ENCODE results near the gene SGSH. TPM values are rescaled to one million over a fixed set of nuclear protein-coding genes. Genes with fewer than 3 reads are reported as not detected.
A peak's percentile ranks its signal among the peaks of the same experiment; 100 is the strongest.

Gene SGSH
- total RNA-seq, 4 donors from 2014 or later, result 3.2 to 11.7 (median 6.1) TPM

- H3K36me3 ChIP-seq, result peaks cover 0 to 6% of the 10 kb centered on the region in 2 donors
- intact Hi-C loops (cut with DNase I; ENCODE audit: low total_unique reads), result no loop called here
- H3K4me3 ChIP-seq, result no peak overlapping the region
- DNase-seq (no peak), ATAC-seq (no peak)
- no peaks in the 10 kb centered on the region for H3K27me3 ChIP-seq
- H3K4me1 ChIP-seq, result peaks cover 12 to 20% of the 10 kb centered on the region in 2 donors
- TF ChIP-seq, protein P1, sequence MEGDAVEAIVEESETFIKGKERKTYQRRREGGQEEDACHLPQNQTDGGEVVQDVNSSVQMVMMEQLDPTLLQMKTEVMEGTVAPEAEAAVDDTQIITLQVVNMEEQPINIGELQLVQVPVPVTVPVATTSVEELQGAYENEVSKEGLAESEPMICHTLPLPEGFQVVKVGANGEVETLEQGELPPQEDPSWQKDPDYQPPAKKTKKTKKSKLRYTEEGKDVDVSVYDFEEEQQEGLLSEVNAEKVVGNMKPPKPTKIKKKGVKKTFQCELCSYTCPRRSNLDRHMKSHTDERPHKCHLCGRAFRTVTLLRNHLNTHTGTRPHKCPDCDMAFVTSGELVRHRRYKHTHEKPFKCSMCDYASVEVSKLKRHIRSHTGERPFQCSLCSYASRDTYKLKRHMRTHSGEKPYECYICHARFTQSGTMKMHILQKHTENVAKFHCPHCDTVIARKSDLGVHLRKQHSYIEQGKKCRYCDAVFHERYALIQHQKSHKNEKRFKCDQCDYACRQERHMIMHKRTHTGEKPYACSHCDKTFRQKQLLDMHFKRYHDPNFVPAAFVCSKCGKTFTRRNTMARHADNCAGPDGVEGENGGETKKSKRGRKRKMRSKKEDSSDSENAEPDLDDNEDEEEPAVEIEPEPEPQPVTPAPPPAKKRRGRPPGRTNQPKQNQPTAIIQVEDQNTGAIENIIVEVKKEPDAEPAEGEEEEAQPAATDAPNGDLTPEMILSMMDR (IDR thresholded peaks at IDR 0.05 in 4 of 5, conservative IDR thresholded peaks at IDR 0.05 in 1 of 5), result no peak
- no peak for TF ChIP-seq POLR2A (IDR thresholded peaks at IDR 0.05)
- no peak overlapping the region for H3K27ac ChIP-seq
- in situ Hi-C loops (cut with MboI; ENCODE audit: low sequenced_read_pairs in 4 of 4), result no loop called here
- H3K9me3 ChIP-seq, result no peaks in the 10 kb centered on the region
Observed at GRCh38 chr17:80225230-80225629, 5.1 kb upstream of the SGSH start.

DNA sequence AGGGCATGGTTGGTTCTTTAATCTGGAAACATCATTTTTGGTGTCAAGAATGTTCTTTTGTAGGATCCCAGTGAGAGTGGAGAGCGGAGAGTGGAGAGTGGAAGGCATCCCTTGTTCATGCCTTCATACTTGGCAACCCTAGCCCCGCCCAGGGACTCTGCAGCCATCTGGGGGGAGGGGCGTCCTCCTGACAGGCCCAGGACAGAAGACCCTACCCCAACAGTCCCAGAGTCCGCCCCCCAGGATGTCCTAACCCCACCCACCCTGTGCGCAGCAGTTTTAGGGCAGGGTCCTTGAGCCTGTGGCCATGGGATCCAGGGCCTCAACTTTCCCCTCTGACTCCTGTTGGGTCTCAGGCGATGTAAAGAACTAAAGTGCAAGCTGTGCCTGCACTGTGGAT, 4.5 kb upstream of the SGSH start:
- H3K36me3 ChIP-seq, result peaks cover 0 to 6% of the 10 kb centered on the region in 2 donors
- in situ Hi-C loops (cut with MboI; ENCODE audit: low sequenced_read_pairs in 4 of 4) (no loop called here), intact Hi-C loops (cut with DNase I; ENCODE audit: low total_unique reads) (no loop called here)

DNA sequence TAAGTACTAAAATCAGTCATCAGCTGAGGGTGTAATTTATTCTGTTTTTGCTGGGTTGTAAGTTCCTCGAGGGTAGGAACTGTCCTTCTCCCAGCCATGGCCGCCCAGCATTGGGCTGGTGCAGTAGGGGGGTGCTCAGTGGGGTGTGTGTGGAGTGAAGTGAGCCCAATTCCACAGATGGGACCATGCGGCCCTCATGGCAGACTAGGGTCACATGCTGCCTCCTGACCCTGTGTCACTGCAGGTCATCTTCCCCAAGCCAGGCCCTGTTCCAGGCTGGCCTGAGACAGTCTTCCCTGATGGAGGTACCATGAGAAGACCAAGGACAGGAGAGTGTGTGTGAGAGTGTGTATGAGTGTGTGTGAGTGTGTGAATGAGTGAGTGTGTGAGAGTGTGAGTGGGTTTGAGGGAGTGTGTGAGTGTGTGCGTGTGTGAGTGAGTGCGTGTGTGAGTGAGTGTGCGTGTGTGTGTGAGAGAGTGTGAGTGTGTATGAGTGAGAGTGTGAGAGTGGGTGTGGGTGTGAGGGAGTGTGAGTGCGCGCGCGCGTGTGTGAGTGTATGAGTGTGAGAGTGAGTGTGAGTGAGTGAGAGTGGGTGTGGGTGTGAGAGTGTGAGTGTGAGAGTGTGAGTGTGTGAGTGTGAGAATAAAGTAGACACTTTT, 3.8 kb upstream of the SGSH start:
- no peak for DNase-seq
- in situ Hi-C loops (cut with MboI; ENCODE audit: low sequenced_read_pairs in 4 of 4) (no loop called here), intact Hi-C loops (cut with DNase I; ENCODE audit: low total_unique reads) (no loop called here)
- Histone ChIP-seq H3K27ac (peak overlapping the region in 2 of 4 donors; percentile 18 to 58), H3K36me3 (peaks cover 0 to 6% of the 10 kb centered on the region in 2 donors), H3K4me1 (peaks cover 17 to 23% of the 10 kb centered on the region in 2 donors), H3K9me3 (no peaks in the 10 kb centered on the region), H3K4me3 (no peak overlapping the region), H3K27me3 (no peaks in the 10 kb centered on the region)
- ATAC-seq, result no peak
- TF ChIP-seq, protein P1 (IDR thresholded peaks at IDR 0.05 in 4 of 5, conservative IDR thresholded peaks at IDR 0.05 in 1 of 5), result no peak
- no peak for TF ChIP-seq POLR2A (IDR thresholded peaks at IDR 0.05)

More for the DNA sequence above, 4.5 kb upstream of the SGSH start:
- H3K4me1 ChIP-seq, result peaks cover 12 to 20% of the 10 kb centered on the region in 2 donors
- no peak overlapping the region for H3K4me3 ChIP-seq
- H3K27ac ChIP-seq, result no peak overlapping the region
- DNase-seq (no peak), ATAC-seq (no peak)
- H3K9me3 ChIP-seq, result no peaks in the 10 kb centered on the region
- no peak for TF ChIP-seq POLR2A (IDR thresholded peaks at IDR 0.05)
- TF ChIP-seq, protein P1 (IDR thresholded peaks at IDR 0.05 in 4 of 5, conservative IDR thresholded peaks at IDR 0.05 in 1 of 5), result no peak
- H3K27me3 ChIP-seq, result no peaks in the 10 kb centered on the region

- TF ChIP-seq, protein P1 (IDR thresholded peaks at IDR 0.05 in 4 of 5, conservative IDR thresholded peaks at IDR 0.05 in 1 of 5), result no peak
- TF ChIP-seq POLR2A (IDR thresholded peaks at IDR 0.05), result no peak
- Histone ChIP-seq H3K27ac (peak overlapping the region in 3 of 4 donors; percentile 14 to 58 (median 46)), H3K36me3 (peaks cover 0 to 2% of the 10 kb centered on the region in 2 donors), H3K4me3 (no peak overlapping the region), H3K27me3 (no peaks in the 10 kb centered on the region), H3K9me3 (no peaks in the 10 kb centered on the region), H3K4me1 (peaks cover 17 to 23% of the 10 kb centered on the region in 2 donors)
- intact Hi-C loops (cut with DNase I; ENCODE audit: low total_unique reads), result no loop called here
- ATAC-seq, result no peak
- no peak for DNase-seq
- in situ Hi-C loops (cut with MboI; ENCODE audit: low sequenced_read_pairs in 4 of 4), result no loop called here
Observed at GRCh38 chr17:80223142-80223815, 3.1 kb upstream of the SGSH start.
